HG03064 (cell line): Measurements from ENCODE around the gene RAD54L2.
"Not testable (repeated sequence)": the region's sequence is repeated elsewhere in the genome, so short reads cannot be mapped to it uniquely, and the experiment has no call there.

Experiments used
- ATAC-seq: cut with Tn5 transposase; IDR thresholded peaks from one replicate; pipeline ENCODE4 v1.9.1; 2021; ENCODE audit warnings: low read depth; ENCODE audit not compliant: unreplicated experiment

The RAD54L2 gene

GRCh38 chr3:51538459-51539290 lies at the start of gene RAD54L2:
Gene RAD54L2, plus strand, starts transcription at chr3:51538719. Its CDS starts 51,702 bp downstream, at chr3:51590421.
- peak; percentile 75 for ATAC-seq

GRCh38 chr3:51498876-51499738 lies 39.4 kb upstream of the RAD54L2 start:
- ATAC-seq = peak; percentile 60

GRCh38 chr3:51500632-51501131 lies 37.8 kb upstream of the RAD54L2 start:
- ATAC-seq = no peak

GRCh38 chr3:51501833-51502561 lies 36.5 kb upstream of the RAD54L2 start:
- ATAC-seq = no peak

- no peak for ATAC-seq
Observed at GRCh38 chr3:51502562-51502910, 36.0 kb upstream of the RAD54L2 start.

- ATAC-seq = no peak
Observed at GRCh38 chr3:51503007-51503406, 35.5 kb upstream of the RAD54L2 start.

- ATAC-seq = no peak
Observed at GRCh38 chr3:51508255-51508654, 30.3 kb upstream of the RAD54L2 start.

GRCh38 chr3:51510996-51511395 lies 27.5 kb upstream of the RAD54L2 start:
- ATAC-seq = no peak

GRCh38 chr3:51514210-51514609 lies 24.3 kb upstream of the RAD54L2 start:
- no peak for ATAC-seq

GRCh38 chr3:51519848-51520247 lies 18.7 kb upstream of the RAD54L2 start:
- ATAC-seq = no peak

- peak; percentile 93 for ATAC-seq
Observed at GRCh38 chr3:51520906-51521730, 17.4 kb upstream of the RAD54L2 start.

- no peak for ATAC-seq
Observed at GRCh38 chr3:51522273-51522962, 16.1 kb upstream of the RAD54L2 start.

GRCh38 chr3:51524874-51525273 lies 13.6 kb upstream of the RAD54L2 start:
- ATAC-seq = not testable (repeated sequence)

GRCh38 chr3:51530485-51530884 lies 8.0 kb upstream of the RAD54L2 start:
- no peak for ATAC-seq

- no peak for ATAC-seq
Observed at GRCh38 chr3:51535146-51536019, 3.1 kb upstream of the RAD54L2 start.

- ATAC-seq = not testable (repeated sequence)
Observed at GRCh38 chr3:51537631-51538030, 888 bp upstream of the RAD54L2 start.

- ATAC-seq = no peak
Observed at GRCh38 chr3:51538115-51538458, 432 bp upstream of the RAD54L2 start.

GRCh38 chr3:51539291-51539941 lies 897 bp downstream of the RAD54L2 start:
- peak; percentile 5 for ATAC-seq
